ENCODE measurements around the gene TFR2. TPM values are rescaled to one million over a fixed set of nuclear protein-coding genes. Genes with fewer than 3 reads are reported as not detected.

The TFR2 gene
- total RNA-seq, 1 experiment from 2014 or later: 0.29 TPM

DNA sequence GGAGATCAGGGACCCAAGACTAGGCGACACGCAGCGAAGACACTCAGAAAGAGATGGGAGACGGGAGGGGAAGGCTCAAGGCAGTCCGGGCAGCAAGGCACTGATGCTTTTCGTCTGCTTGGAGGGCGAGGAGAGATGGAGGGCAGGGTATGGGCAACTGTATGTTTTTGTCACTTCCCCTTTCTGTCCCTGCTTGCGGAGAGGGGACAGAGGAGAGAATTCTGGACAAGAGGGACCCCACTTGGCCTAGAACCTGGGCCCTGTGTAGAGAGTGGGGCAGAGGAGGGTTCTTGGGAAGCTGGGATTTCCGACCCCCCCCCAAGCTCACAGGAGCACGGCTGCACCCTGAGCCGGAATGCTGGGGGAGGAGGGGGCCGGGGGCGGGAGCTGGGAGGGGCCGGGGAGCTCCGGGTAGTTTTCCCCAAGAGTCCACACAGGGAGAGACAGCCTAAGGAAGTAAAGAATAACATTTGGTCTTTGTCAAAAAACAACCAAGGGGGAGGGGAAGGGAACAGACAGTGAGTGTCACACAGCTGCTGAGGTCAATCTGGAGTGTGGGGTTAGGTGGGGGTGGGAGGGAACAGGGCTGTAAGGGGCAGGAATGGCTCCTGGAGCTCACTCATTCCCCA lies 57.2 kb downstream of the TFR2 start:
- in situ Hi-C loops (cut with HindIII; ENCODE audit: low pct_unique_long_range_greater_than_20kb, low sequenced_read_pairs): no loop called here
- DNase-seq (ENCODE audit: low read depth, low spot score): no peak

DNA sequence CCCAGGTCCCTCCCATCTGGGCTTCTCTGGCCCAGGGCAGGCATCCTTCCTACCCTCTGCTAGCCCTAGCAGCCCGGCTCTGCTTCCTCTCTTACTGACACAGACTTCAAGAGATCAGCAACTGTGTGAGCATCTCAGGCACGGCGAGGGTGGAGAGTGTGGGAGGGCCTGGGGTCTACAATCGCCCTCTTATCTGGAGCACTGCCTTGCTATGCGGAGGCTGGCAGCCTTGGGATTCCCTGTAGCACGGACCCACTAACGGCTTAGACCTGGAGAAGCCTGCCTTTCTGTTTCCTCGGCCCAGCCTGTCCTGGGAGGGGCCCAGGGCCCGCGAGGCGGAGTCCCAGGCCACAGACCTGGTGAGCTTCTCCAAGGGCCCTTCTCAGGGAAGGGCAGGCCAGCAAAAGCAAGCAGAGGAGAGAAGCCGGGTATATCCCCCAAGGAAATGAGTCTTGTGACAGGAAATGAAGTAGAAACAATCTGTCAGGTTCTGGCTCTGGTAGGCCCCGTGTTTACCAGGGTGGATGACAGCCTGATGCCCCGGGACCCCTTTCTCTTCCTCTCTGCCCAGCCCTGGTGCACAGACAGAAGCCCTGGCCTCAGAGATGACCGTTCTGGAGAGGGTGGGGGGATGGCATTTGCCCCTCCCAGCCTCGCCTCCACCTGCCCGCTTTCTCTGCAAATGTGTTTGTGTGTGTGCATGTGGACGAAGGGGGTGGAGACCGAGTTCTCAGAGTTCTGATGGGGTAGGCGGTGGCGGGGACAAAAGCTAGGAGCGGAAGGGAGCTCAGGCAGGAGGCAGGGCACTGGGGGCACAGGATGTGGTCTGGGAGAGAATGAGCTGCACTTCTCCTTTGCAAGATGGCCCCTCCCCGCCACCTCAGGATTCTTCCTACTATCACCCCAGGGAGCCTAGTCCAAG lies 58.0 kb downstream of the TFR2 start:
- DNase-seq (ENCODE audit: low read depth, low spot score): peak; percentile 58

DNA sequence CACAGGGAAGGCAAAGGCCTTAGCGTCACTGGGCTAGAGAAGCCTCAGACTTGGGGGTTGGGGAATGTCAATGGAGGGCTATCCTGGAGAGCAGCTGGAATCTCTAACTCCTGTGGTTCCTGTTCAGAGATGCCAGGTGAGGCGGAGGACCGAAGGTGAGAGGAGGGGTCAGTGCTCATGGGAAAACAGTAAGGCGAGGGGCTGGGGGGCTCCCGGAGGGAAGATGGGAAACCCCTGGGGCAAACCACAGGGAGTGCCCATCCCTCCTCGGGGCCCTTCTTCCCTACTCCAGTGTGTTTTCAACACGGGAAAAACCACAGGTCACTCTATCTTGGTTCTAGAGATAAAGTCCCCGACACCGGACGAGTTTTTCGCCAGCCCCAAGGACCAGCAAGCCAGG lies 58.7 kb downstream of the TFR2 start:
- no peak for DNase-seq (ENCODE audit: low read depth, low spot score)
- in situ Hi-C loops (cut with HindIII; ENCODE audit: low pct_unique_long_range_greater_than_20kb, low sequenced_read_pairs): no loop called here

More for the DNA sequence above, 58.0 kb downstream of the TFR2 start:
- in situ Hi-C loops (cut with HindIII; ENCODE audit: low pct_unique_long_range_greater_than_20kb, low sequenced_read_pairs): no loop called here

DNA sequence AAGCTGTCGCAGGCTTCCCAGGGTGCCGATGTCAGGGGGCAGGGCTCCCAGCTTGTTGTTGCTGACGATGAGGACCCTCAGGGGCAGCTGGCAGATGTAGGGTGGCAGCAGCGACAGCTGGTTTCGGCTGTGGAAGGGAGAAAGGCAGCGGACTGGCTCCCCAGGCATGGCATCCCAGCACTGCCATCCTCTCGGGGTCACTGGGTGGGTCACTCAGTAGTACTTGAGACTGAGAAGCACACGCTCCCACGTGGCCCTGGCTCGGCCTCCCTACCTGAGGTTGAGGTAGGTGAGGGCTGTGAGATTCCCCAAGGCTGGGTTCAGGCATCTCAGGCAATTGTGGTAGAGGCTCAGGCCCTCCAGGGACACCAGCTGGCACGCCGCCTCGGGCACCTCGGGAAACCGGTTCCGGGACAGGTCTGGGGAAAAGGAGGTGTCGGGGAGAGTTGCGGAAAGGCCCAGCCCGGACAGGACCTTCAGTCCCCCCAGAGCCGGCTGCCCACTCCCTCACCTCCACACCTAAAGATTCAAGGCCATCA lies 59.2 kb downstream of the TFR2 start:
- DNase-seq (ENCODE audit: low read depth, low spot score): no peak
- in situ Hi-C loops (cut with HindIII; ENCODE audit: low pct_unique_long_range_greater_than_20kb, low sequenced_read_pairs): no loop called here

DNA sequence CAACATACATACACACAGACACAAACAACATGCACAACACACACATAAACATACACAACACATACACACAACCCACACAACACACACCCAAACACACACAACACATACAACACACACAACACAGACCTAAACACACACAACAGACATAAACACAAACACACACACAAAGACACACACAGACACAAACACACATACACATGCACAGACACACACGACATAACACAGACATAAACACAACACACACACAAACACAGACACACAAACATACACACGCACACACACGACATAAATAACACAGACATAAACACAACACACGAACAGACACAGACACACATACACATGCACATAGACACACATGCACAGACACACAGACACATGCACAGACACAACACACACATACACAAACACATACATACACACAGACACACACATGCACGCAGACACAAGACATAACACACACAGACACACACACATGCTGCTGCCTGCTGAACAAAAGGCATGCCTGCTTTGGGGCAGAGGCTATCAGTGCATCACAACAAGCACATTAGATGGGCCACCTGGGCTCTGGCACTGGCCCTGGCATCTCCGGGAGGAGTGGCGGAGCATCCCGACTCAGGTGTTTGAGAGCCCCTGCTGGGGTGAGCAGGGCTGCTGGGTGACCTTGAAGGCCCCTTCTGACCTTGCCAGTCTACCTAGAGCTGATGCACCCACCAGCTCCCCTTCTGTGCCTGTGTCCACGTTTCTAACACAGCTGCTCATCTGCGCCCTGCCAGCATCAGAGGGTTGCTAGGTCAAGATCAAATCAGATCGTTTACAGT lies 60.7 kb downstream of the TFR2 start:
- in situ Hi-C loops (cut with HindIII; ENCODE audit: low pct_unique_long_range_greater_than_20kb, low sequenced_read_pairs): no loop called here
- no peak for DNase-seq (ENCODE audit: low read depth, low spot score)

DNA sequence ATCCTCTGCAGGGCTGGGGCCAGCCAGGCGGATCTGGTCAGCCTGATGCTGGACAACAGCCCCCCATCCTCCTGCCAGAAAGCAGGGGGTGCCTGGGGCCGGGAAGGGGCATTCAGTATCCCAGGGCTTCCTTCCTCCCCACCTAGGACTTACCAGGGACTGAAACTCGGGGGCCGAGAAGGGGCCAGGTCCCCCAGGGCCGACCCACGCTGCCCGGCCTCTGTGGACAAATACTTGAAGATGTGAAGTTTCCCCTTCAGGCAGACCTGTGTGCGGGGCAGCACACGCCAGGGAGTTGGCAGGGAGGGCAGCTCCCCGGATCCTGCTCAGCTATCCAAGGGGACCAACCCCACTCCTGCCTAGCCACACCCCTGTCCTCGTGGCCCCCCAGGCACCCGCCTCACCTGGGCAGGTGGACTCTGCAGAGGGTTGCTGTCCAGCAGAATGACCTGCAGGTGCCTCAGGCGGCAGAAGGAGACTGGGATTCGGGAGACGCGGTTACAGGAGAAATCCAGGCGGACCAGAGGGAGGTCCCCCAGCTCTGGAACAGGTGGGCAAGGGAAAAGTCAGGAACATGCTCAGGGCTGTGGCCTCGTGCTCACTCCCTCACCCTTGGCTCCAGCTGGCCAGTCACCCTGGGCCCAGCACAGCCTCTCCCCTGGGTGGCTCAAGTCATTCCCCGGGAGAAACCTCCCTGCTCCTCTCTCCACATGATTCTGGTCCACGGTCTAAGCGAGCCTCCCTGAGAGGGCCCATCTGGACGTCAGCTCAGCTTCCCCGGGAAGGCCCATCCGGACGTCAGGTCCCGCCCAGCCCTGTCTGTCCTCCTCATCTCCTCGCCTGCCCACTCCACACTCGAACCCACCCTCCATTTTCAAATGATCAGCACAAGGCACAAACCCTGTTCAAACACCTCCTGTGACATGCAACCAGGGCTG lies 62.8 kb downstream of the TFR2 start:
- in situ Hi-C loops (cut with HindIII; ENCODE audit: low pct_unique_long_range_greater_than_20kb, low sequenced_read_pairs): no loop called here
- DNase-seq (ENCODE audit: low read depth, low spot score): no peak

DNA sequence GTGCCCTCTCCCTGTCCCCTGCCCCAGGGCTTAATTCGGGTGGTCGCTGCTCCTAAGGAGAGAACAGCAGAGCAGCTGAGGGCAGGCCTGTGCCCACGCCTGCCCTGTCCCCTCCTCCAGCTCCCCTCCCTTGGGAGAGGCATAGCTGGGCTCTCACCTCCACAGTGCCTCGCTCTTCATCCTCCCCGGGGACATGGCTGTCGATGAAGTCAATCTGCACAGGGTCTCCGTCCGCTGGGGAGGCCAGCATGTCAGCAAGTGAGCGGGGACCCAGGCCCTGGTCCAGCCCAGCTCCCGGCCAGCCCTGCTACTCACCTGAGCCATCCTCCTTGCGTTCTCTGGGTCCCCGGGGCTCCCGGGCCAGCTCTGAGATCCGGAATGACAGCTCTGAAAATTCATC lies 63.8 kb downstream of the TFR2 start:
- in situ Hi-C loops (cut with HindIII; ENCODE audit: low pct_unique_long_range_greater_than_20kb, low sequenced_read_pairs): no loop called here
- no peak for DNase-seq (ENCODE audit: low read depth, low spot score)

DNA sequence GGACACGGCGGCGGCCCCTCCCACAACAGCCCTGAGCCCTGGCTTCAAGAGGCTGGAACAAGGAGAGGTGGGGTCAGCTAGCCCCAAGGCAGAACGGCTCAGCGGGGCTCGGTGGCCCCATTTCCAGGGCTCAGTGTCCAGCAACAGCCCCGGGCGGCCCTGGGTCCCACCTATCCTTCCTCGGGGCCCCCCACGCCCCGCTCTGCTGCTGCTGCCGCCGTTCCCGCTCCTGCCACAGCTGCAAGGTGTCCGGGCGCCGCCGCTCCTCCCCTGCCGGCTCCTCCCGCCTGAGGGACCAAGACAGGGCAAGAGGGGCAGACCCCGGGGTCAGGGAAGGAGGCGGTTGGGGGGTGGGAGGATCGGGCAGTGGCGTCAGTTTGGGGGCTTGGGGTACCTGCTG lies 64.2 kb downstream of the TFR2 start:
- DNase-seq (ENCODE audit: low read depth, low spot score): no peak

DNA sequence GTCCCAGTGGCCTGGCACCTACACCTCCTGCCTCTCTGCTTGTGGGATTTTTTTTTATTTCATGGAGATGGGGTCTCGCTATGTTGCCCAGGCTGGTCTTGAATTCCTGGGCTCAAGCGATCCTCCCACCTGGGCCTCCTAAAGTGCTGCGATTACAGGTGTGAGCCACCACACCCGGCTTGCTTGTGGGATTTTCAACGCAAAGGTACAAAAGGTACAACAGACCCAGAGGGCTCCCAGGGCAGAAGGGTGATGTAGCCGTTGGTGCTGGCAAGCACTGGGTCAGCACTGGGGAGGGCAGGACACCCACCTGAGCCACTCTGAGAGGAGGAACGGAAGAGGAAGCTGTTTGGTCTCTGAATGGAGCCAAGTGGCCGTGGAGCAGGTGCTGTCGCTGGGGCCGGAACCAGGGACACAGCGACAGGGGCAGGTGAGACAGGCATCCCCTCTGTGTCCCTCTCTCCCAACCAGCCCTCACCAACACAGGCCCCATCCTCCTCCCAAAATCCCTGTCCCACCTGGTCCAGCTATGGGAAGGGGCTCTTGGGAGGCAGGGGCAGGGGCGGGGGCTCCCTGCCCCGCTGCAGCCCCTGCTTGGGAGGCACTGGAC lies 64.9 kb downstream of the TFR2 start:
- DNase-seq (ENCODE audit: low read depth, low spot score): no peak
- in situ Hi-C loops (cut with HindIII; ENCODE audit: low pct_unique_long_range_greater_than_20kb, low sequenced_read_pairs): no loop called here

More for the DNA sequence above, 64.2 kb downstream of the TFR2 start:
- in situ Hi-C loops (cut with HindIII; ENCODE audit: low pct_unique_long_range_greater_than_20kb, low sequenced_read_pairs): no loop called here

DNA sequence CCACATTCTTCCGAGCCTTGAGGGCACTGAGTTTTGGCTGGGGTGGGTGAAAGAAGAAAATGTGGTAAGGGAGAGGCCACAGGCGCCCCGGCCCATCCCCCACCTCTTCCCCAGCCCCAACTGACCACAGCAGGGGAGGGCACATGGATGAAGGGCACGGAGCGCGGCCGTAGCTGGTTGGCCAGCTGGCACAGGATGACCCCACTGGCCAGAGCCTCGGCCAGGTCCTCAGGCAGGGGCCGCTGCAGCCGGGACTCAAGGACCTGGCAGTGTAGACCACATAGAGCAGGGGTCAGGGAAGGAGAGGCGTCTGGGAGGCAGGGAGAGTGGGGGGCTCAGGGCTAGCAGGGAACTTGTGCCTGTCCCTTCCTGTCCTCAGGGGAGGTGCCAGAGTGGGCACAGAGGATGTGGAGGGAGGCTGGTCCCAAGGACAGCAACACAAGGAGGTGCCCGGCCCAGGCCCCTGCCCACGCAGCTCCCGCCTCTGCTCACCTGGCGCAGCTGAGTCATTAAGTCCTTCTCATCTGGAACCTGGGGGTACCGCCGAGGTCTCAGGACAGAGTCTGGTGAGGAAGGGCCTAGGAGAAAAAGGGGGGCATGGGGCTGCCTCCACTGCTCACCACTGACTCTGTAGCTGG lies 65.5 kb downstream of the TFR2 start:
- no peak for DNase-seq (ENCODE audit: low read depth, low spot score)
- in situ Hi-C loops (cut with HindIII; ENCODE audit: low pct_unique_long_range_greater_than_20kb, low sequenced_read_pairs): no loop called here

DNA sequence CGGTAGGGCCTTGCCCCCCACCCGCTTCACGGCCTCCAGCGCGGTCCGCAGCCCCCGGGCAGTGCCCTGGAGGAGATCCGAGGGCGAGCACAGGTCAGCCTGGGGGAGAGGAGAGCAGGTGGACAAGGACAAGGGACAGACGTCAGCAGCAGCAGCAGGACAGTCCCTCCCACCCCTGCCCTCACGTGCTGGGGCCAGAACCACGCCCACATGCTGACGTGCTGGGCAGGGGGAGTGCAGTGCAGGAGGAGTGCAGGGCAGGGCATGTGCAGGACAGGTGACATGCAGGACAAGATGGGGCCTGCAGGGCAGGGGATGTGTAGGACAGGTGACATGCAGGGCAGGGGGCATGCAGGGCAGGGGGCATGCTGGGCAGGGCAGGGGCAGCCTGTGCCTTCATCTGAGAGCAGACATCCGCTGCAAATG lies 66.1 kb downstream of the TFR2 start:
- in situ Hi-C loops (cut with HindIII; ENCODE audit: low pct_unique_long_range_greater_than_20kb, low sequenced_read_pairs): no loop called here
- DNase-seq (ENCODE audit: low read depth, low spot score): no peak

DNA sequence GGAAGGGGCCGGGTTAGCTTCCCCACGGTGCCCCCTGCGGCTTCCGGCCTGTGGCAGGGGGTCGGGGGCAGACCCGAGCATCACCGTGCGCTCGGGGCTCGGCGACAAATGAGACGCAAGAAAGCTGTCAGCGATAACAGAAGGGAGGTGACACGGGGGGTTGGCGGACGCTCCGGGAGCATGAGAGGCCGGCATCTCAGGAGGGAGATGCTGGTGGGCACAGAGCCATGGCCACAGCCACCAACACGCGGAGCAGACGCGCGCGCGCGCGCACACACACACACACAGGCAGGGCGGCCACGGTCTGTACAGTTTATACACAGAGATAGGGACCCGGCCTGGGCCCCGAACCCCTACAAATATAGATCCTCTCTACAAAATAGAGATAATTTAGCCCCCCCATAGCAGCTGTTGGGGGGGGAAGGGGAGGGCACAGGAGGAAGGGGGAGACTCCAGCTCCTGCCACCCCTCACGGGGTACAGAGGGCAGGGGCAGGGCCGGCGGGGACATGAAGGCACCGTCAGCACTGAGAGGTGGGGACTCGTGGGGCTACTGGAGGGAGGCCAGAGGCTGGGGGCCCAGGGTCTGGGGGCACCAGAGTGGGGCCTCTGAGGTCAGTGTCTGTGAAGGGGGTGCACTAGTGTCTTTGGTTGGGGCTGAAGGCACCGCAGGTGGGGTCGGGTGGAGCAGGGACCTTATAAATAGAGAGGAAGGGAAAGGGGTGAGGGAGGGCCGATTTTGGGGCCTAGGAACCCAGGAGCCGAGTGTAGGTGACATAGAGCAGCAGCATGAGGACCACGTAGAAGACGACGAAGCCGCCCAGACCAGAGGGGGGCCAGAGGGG lies 66.8 kb downstream of the TFR2 start:
- no peak for DNase-seq (ENCODE audit: low read depth, low spot score)
- in situ Hi-C loops (cut with HindIII; ENCODE audit: low pct_unique_long_range_greater_than_20kb, low sequenced_read_pairs): no loop called here

DNA sequence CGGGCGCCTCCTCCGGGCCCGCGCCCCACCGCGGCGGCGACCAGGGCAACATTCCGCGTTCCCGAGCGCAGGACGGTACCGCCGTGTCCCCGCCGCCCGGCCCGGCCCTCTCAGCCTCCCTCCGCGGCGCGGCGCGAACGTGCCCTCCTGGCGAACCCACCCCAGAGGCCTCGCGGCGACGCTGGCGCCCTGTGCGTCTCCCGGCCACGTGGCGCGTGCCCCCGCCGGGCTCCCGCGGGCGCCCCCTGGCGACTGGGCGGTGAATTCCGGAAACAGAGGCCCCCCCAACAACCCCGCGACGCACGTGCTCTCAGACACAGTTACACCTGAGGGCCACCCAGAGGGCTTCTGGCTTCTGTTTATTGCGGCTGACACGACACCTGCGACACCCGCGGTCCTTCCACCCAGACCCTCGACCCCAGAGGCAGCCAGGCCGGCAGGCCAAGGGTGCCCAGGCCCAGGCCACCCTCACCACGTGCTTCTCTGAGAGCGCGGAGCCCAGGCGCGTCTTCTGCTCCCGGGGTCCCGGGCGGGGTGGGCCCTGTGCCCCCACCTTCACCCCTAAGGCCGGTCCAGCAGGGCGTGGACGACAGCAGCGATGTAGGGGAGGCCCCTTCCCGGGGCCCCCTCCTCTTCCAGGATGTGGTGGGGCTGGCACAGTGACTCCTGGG lies 67.5 kb downstream of the TFR2 start, which contains the start of gene SAP25:
Gene SAP25 (minus strand): TSS at position 210 of the 671 bp plus-strand sequence. CDS start 158 bp downstream, at position 52.
- in situ Hi-C loops (cut with HindIII; ENCODE audit: low pct_unique_long_range_greater_than_20kb, low sequenced_read_pairs): no loop called here
- no peak for DNase-seq (ENCODE audit: low read depth, low spot score)

DNA sequence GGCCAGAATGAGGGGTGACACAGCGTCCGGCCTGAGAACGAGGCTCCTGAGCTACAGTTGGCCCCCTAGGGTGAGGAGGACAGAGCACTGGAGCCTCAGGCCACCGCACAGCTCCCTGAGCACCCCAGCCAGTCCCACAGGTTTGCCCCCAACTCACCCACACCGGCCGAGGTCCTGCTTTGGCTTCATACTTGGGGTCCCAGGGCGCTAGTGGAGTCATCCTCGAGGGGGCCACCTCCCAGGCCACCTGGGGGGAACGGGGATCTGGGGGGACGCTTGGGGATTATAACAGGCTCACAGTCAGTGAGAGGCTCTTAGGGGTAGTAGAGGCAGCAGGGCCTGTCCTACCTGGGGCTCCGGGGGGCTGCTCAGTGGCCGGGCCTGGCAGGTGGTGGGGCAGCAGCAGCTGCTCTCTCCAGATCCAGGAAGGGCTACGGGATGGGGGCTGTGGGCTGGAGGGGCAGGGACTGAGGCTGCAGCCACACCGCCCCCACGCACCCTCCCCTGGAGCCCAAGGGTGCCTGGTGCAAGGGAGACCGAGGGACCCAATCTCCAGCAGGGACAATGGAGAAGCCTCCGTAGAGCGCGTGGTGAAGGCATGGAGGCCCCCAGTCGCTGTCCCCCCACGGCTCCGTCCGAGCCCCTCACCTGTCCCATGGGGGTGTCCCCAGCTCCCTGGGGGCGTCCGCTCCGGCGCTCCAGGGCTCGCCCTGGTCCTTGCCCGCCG lies 68.2 kb downstream of the TFR2 start:
- in situ Hi-C loops (cut with HindIII; ENCODE audit: low pct_unique_long_range_greater_than_20kb, low sequenced_read_pairs): no loop called here
- DNase-seq (ENCODE audit: low read depth, low spot score): no peak
